Cerebellar nuclear complex (tissue), 1 donor: ENCODE data around the gene LGR6.
A peak's percentile ranks its signal among the peaks of the same experiment; 100 is the strongest.
"Not testable (repeated sequence)": the region's sequence is repeated elsewhere in the genome, so short reads cannot be mapped to it uniquely, and the experiment has no call there.

Experiments
- DNase-seq, 2 experiments: peaks; one replicate each; lab custom pipeline; 2025; lab: John Stamatoyannopoulos, UW

Gene LGR6

DNA sequence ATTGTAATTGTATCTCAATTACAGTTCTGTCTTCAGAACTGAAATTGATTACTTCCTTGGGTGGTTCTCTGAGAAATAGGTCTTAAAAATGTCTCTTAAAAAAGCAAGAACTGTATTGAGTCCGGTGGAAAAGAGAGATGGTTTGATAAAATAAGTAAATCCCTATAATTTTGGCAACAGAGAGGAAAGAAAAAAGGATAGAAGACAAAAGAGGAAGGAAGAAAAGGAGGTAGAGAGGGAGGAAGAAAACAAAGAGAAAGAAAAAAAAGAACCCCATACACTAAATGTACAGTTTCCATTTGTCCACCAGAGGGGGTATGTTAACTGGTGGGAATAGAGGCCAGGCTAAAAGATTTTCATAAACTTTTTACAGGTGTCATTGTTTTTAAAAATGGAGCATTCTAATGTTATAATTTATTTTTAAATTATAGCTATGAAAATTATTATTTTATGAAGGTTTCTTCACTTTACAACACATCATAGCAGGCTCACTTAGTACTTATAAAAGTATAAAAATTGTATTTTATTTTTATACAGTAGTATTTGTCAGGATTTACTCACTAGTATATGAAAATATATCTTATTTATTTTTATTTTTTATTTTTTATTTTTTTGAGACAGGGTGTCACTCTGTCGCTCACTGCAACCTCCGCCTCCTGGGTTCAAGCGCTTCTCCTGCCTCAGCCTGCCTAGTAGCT lies 150.2 kb downstream of the LGR6 start:
- DNase-seq = no peak

DNA sequence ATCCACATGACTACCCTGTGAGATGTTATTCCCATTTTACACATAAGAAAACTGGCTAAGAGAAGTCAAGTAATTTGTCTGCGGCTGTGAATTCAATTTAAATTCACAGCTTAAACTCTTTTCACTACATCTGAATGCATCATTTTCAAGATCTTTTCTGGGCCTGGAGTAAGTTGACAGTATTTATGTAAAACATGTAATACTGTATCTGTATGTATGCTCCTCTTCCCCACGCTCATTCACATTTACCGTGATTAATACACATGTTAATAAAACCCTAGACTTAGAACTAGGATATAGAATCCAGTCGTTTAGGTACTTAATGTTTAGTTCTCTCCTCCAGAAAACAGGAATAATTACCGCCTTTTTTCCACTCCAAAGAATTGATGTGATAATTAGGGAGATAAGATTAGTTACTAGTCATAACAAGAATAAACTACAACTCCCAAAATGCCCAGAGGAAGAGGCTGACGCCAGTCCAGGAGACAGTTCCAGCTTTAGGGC lies 154.5 kb downstream of the LGR6 start:
- DNase-seq = no peak

DNA sequence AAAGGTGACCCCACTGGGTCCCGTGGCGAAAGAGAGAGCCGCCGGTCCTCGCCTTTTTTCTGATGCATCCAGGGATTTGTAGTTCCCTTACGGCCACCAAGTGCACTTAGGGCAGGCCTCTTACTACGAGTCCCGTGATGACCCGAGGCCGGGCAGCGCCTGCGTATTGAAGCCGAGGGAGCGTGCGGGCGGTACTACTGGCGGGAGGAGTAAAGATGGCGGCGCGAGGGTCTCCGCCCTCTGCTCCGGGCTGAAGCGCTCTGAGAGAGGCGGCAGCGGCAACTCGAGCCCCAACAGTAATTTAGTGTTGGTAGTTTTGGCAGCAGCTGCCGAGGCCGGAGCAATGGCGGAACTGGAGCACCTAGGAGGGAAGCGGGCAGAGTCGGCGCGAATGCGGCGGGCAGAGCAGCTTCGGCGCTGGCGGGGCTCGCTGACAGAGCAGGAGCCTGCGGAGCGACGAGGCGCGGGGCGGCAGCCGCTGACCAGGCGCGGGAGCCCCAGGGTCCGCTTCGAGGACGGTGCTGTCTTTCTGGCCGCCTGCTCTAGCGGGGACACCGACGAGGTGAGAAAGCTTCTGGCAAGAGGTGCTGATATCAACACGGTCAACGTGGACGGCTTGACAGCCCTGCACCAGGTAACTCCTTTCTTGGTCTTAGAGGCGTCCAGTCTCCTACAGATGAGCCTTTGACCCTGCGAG lies 155.1 kb downstream of the LGR6 start, which contains the start of gene PPP1R12B:
Gene PPP1R12B (plus strand): TSS at position 191 of the 697 bp plus-strand sequence. CDS start 153 bp downstream, at position 344.
- peak; percentile 96 to 100 for DNase-seq

- no peak for DNase-seq
Measured at GRCh38 chr1:202349206-202349928, 155.8 kb downstream of the LGR6 start.

DNA sequence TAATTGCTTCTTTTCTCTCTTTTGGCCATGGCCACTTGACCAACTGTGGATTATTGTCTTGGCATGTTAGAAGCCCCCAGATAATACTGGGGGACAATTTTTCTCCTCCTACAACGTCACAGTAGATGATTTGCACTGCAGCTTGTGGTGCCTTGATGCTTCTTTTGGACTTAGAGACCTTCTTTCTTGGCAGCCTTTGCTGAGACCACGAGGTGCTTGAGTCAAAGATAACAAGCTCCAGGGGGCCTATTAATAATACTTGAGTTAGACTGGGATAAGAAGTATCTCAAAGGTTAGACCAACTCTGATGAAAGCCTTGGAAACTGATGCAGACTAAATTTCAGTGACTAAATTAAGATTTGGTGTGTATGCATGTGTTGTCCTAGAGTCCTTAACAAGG lies 158.1 kb downstream of the LGR6 start:
- no peak for DNase-seq

- not testable (repeated sequence) for DNase-seq
Measured at GRCh38 chr1:202352583-202353197, 159.1 kb downstream of the LGR6 start.

- DNase-seq = no peak
Measured at GRCh38 chr1:202355944-202356553, 162.4 kb downstream of the LGR6 start.

DNA sequence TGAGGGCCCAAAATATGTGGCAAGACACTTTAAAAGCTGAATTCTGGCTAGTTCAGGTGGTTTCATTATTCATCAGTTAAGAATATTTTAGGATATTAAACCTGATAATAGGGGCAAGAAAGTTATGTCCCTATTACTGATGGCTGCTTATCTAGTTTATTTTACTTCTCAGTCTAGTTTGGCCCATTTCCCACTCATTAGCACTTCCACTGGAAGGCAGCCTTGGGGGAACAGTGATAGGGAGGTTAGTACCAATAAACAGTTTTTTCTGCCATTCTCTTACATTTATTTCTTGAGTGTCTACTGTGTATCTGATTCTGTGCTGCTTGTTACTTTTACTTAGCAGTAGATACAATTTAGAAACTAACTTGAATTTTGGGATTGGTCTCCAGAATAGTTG lies 163.9 kb downstream of the LGR6 start:
- no peak for DNase-seq

- no peak for DNase-seq
Measured at GRCh38 chr1:202361224-202361623, 167.6 kb downstream of the LGR6 start.

DNA sequence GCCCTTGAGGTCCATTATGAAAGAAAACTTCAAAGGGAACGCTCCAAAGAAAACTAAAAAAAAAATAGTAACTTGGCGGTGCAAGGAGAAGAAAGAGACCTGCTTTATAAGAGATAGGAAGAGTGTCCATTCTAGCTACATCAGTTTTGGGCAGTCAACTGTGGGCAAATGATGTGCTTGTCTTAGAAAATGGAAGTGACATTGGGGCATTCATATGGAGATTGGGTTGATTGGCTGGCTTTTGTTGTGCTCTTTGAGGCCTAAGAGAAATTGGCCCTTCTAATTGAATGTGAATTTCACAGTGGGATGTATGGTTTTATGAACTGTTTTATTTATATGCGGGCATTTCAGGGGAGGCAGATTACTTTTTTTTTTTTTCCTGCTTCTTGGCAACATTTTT lies 168.1 kb downstream of the LGR6 start:
- DNase-seq = no peak

- no peak for DNase-seq
Measured at GRCh38 chr1:202362212-202362611, 168.6 kb downstream of the LGR6 start.

- no peak for DNase-seq
Measured at GRCh38 chr1:202365092-202365815, 171.7 kb downstream of the LGR6 start.

DNA sequence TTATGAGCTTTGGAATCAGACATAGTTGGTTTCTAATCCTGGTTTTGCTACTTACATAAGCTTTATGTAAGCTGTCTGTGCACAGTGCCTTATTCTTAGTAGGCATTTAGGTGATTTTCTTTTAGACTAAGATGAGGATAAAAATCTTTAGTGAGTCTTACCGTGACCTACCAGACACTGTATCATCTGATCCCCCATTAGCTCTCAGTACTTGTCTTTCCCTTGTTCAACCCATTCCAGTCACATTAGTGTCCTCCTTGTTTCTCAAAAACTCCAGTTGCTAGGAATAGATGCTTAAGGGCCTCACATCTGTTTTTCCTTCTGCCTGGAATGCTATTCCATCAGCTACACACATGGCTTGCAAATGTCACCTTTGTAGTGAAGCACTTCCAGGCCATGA lies 173.7 kb downstream of the LGR6 start:
- DNase-seq = no peak
